ENCODE data around the gene QRFP.

DNA sequence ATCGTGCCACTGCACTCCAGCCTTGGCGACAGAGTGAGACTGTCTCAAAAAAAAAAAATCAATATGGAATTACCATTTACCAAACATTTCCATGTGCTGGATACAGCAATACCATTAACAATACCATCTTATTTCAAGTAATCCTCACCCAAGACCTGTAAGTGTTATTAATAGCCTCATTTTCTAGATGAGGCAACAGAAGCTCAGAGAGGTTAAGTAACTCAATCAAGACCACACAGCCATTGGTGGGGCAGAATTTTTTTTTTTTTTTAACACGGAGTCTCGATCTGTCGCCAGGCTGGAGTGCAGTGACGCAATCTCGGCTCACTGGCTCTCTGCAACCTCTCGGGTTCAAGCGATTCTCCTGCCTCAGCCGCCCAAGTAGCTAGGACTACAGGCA, 46.1 kb upstream of the QRFP start:
- TF ChIP-seq CTCF (IDR thresholded peaks at IDR 0.05) (no peak), POLR2A (IDR thresholded peaks at IDR 0.05) (no peak)
